ENCODE data around the gene SNED1. TPM values are rescaled to one million over a fixed set of nuclear protein-coding genes. Genes with fewer than 3 reads are reported as not detected.

The SNED1 gene
- polyA plus RNA-seq, 1 donor from 2014 or later: 0.32 TPM

- no peak overlapping the region for H3K9ac ChIP-seq (ENCODE audit: low read length)
- H3K27me3 ChIP-seq (ENCODE audit: insufficient read depth, low read depth, low read length): no peaks in the 10 kb centered on the region
- no peaks in the 10 kb centered on the region for H3F3A ChIP-seq (ENCODE audit: insufficient read depth, low read length, poor library complexity, severe bottlenecking)
- no peak for TF ChIP-seq MXI1 (conservative IDR thresholded peaks at IDR 0.05; ENCODE audit: poor library complexity, severe bottlenecking)
- TF ChIP-seq SMC3 (conservative IDR thresholded peaks at IDR 0.05; ENCODE audit: poor library complexity): no peak
- no peaks in the 10 kb centered on the region for H3K9me2 ChIP-seq (ENCODE audit: insufficient read depth, low read length)
- no peaks in the 10 kb centered on the region for H3K9me3 ChIP-seq (ENCODE audit: low read length)
- no peak overlapping the region for H2AFZ ChIP-seq (ENCODE audit: low read depth, low read length)
- H3K4me3 ChIP-seq (ENCODE audit: low read length): no peak overlapping the region
- no peak overlapping the region for H3K4me2 ChIP-seq (ENCODE audit: low read length)
- no peaks in the 10 kb centered on the region for H3K79me2 ChIP-seq (replicated peaks; ENCODE audit: insufficient read depth, low read length)
- no peaks in the 10 kb centered on the region for H3K36me3 ChIP-seq (ENCODE audit: insufficient read depth, low read length)
- no peak overlapping the region for H3K27ac ChIP-seq (ENCODE audit: low read length)
- no peaks in the 10 kb centered on the region for H4K20me1 ChIP-seq (ENCODE audit: insufficient read depth)
These were observed 67.0 kb downstream of the SNED1 start for GRCh38 chr2:241065355-241065803.

- H3K36me3 ChIP-seq (ENCODE audit: insufficient read depth, low read length): no peaks in the 10 kb centered on the region
- H3K27me3 ChIP-seq (ENCODE audit: insufficient read depth, low read depth, low read length): no peaks in the 10 kb centered on the region
- H3F3A ChIP-seq (ENCODE audit: insufficient read depth, low read length, poor library complexity, severe bottlenecking): no peaks in the 10 kb centered on the region
- H3K9me3 ChIP-seq (ENCODE audit: low read length): no peaks in the 10 kb centered on the region
- H3K9ac ChIP-seq (ENCODE audit: low read length): no peak overlapping the region
- no peaks in the 10 kb centered on the region for H3K79me2 ChIP-seq (replicated peaks; ENCODE audit: insufficient read depth, low read length)
- TF ChIP-seq RAD21 (conservative IDR thresholded peaks at IDR 0.05) (no peak), REST (IDR thresholded peaks at IDR 0.05; ENCODE audit: borderline replicate concordance) (no peak), EP300 (conservative IDR thresholded peaks at IDR 0.05; ENCODE audit: poor library complexity, severe bottlenecking) (no peak), TAF1 (IDR thresholded peaks at IDR 0.05; ENCODE audit: low read depth) (no peak), EZH2 (IDR thresholded peaks at IDR 0.05; ENCODE audit: borderline replicate concordance, insufficient read depth, low read length, poor library complexity, severe bottlenecking) (no peak), MXI1 (conservative IDR thresholded peaks at IDR 0.05; ENCODE audit: poor library complexity, severe bottlenecking) (no peak), CTCF (IDR thresholded peaks at IDR 0.05; ENCODE audit: poor library complexity, severe bottlenecking) (no peak), POLR2AphosphoS5 (IDR thresholded peaks at IDR 0.05) (no peak), SMC3 (conservative IDR thresholded peaks at IDR 0.05; ENCODE audit: poor library complexity) (no peak)
- no peak overlapping the region for H3K4me3 ChIP-seq (ENCODE audit: low read length)
- no peak overlapping the region for H2AFZ ChIP-seq (ENCODE audit: low read depth, low read length)
- no peaks in the 10 kb centered on the region for H3K9me2 ChIP-seq (ENCODE audit: insufficient read depth, low read length)
- H3K27ac ChIP-seq (ENCODE audit: low read length): no peak overlapping the region
- no peak overlapping the region for H3K4me2 ChIP-seq (ENCODE audit: low read length)
- no peaks in the 10 kb centered on the region for H4K20me1 ChIP-seq (ENCODE audit: insufficient read depth)
These were observed 67.9 kb downstream of the SNED1 start for GRCh38 chr2:241066171-241066892.

All from neural cell (in vitro differentiated cells).